Transverse colon (tissue), 4 donors: ENCODE data around the gene GMDS.

Source experiments
- CTCF ChIP-seq, 5 experiments: fragments of 200-600 bp in 3 of 5; fragments of 450-650 bp in 2 of 5; sonication (generic) in 3 of 5; IDR thresholded peaks; 1 replicate in 2 of 5; 2 replicates in 3 of 5; pipeline ENCODE4 v1.5.1; 2016 to 2017; ENCODE audit warnings: antibody characterized with exemption in 5 of 5, inconsistent platforms in 3 of 5, mild to moderate bottlenecking in 2 of 5, moderate library complexity in 1 of 5
- EP300 ChIP-seq: sonication (generic); formaldehyde crosslinking; IDR thresholded peaks from one replicate; pipeline ENCODE4 v1.6.1; 2017; ENCODE audit warnings: antibody characterized with exemption, low read depth
- POLR2A ChIP-seq: fragments of 450-650 bp; IDR thresholded peaks from one replicate; pipeline ENCODE4 v1.6.1; 2016; ENCODE audit warnings: antibody characterized with exemption, mild to moderate bottlenecking, moderate library complexity
- POLR2AphosphoS5 ChIP-seq, 3 donors: sonication (generic); formaldehyde crosslinking; IDR thresholded peaks; one replicate each; pipeline ENCODE4 v1.6.1; 2016; ENCODE audit warnings: antibody characterized with exemption in 3 of 3

- no peak for TF ChIP-seq CTCF (IDR thresholded peaks at IDR 0.05)
- TF ChIP-seq POLR2A, result no peak
- no peak for TF ChIP-seq POLR2AphosphoS5 (IDR thresholded peaks at IDR 0.05)
- no peak for TF ChIP-seq EP300
Observed at GRCh38 chr6:1586861-1587450, 658.4 kb downstream of the GMDS start.
